Activated B cell treated with CpG ODN at 0.5 μM for 24 hours (primary cell): ENCODE measurements around the gene FGF9. TPM values are rescaled to one million over a fixed set of nuclear protein-coding genes. Genes with fewer than 3 reads are reported as not detected.

Source experiments
- ATAC-seq: fragments of 200-7000 bp; cut with Tn5 transposase; one replicate; pipeline ENCODE4 v1.10.0; 2021; ENCODE audit warnings: low read depth, mild to moderate bottlenecking, moderate library complexity
- CTCF ChIA-PET: fragments of 350-600 bp; sonication (Branson Sonifier 250); formaldehyde crosslinking; loops from one replicate; lab custom pipeline; 2021; ENCODE audit warnings: antibody characterized with exemption; lab: Charles Lee
- POLR2A ChIA-PET: fragments of 350-600 bp; sonication (Branson Sonifier 250); formaldehyde crosslinking; loops from one replicate; lab custom pipeline; 2021; ENCODE audit warnings: antibody characterized with exemption; lab: Charles Lee
- DNase-seq: peaks from one replicate; pipeline ENCODE4 v3.0.0; 2022
- H3K27ac Mint-ChIP-seq: one replicate; pipeline ENCODE4 v1.8.0; 2020; ENCODE audit warnings: mixed read lengths
- H3K27me3 Mint-ChIP-seq: one replicate; pipeline ENCODE4 v1.8.0; 2021; ENCODE audit warnings: mixed read lengths
- H3K36me3 Mint-ChIP-seq: one replicate; pipeline ENCODE4 v1.8.0; 2021; ENCODE audit warnings: low read depth, mixed read lengths
- H3K4me1 Mint-ChIP-seq: one replicate; pipeline ENCODE4 v1.8.0; 2021; ENCODE audit warnings: mixed read lengths
- H3K4me3 Mint-ChIP-seq: one replicate; pipeline ENCODE4 v1.8.0; 2020; ENCODE audit warnings: mild to moderate bottlenecking, mixed read lengths
- H3K9me3 Mint-ChIP-seq: one replicate; pipeline ENCODE4 v1.8.0; 2020; ENCODE audit warnings: mixed read lengths
- CTCF ChIP-seq: fragments of 200-600 bp; IDR thresholded peaks from one replicate; pipeline ENCODE4 v1.8.0; 2022; ENCODE audit warnings: antibody characterized with exemption, mild to moderate bottlenecking
- intact Hi-C: fragments of 100-400 bp; cut with micrococcal nuclease; formaldehyde crosslinking; loops from one replicate; pipeline ENCODE4 v1.15.1; 2024
- total RNA-seq: library from RNA; stranded (reverse); gene quantifications from 2 replicates; pipeline ENCODE4 v1.2.3, GENCODE V29; 2022

FGF9 gene
- total RNA-seq, 1 donor from 2014 or later = 0.22 TPM

DNA sequence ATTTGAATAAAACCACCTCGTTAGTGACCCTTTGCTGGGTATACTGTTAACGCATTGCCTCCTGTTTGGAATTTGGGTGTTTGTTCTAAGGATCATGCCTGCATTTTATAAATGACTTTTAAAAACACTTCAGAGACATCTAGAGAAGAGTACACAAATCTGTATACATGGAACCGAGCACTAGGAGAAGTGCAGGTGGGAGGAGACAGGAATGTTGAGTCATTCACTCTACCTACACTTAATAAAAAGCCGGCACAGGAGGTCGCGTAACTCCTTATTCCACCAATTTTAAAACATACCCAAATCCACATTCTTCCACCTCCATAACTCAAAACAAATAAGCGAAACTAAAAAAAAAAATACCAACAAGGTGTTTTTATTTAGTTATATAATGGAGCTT lies 48.6 kb downstream of the FGF9 start:
- Mint-ChIP-seq H3K27me3 (peaks cover 13% of the 10 kb centered on the region), H3K36me3 (no peaks in the 10 kb centered on the region), H3K4me1 (no peaks in the 10 kb centered on the region), H3K4me3 (no peak overlapping the region), H3K9me3 (no peaks in the 10 kb centered on the region), H3K27ac (no peak overlapping the region)
- no peak for DNase-seq
- POLR2A ChIA-PET = no interaction called here
- CTCF ChIA-PET = no interaction called here
- no peak for ATAC-seq
- intact Hi-C loops = no loop called here
- no peak for TF ChIP-seq CTCF

- CTCF ChIA-PET = no interaction called here
- H3K27ac Mint-ChIP-seq = no peak overlapping the region
Observed at GRCh38 chr13:21723807-21724505, 53.1 kb downstream of the FGF9 start.

GRCh38 chr13:21730186-21730880 lies 59.5 kb downstream of the FGF9 start:
- ChIA-PET POLR2A (no interaction called here), CTCF (no interaction called here)
- no peak overlapping the region for H3K27ac Mint-ChIP-seq
- no peaks in the 10 kb centered on the region for H3K36me3 Mint-ChIP-seq
- H3K27me3 Mint-ChIP-seq = no peaks in the 10 kb centered on the region
- H3K4me3 Mint-ChIP-seq = no peak overlapping the region
- intact Hi-C loops = no loop called here
- peaks cover 2% of the 10 kb centered on the region for H3K9me3 Mint-ChIP-seq
- TF ChIP-seq CTCF = no peak
- ATAC-seq (no peak), DNase-seq (no peak)
- no peaks in the 10 kb centered on the region for H3K4me1 Mint-ChIP-seq

More at GRCh38 chr13:21723807-21724505, 53.1 kb downstream of the FGF9 start:
- no peak for ATAC-seq
- peaks cover 13% of the 10 kb centered on the region for H3K27me3 Mint-ChIP-seq
- no peaks in the 10 kb centered on the region for H3K4me1 Mint-ChIP-seq
- POLR2A ChIA-PET = no interaction called here
- H3K9me3 Mint-ChIP-seq = peaks cover 2% of the 10 kb centered on the region
- no peak overlapping the region for H3K4me3 Mint-ChIP-seq
- intact Hi-C loops = no loop called here
- no peaks in the 10 kb centered on the region for H3K36me3 Mint-ChIP-seq
- no peak for DNase-seq
- no peak for TF ChIP-seq CTCF

DNA sequence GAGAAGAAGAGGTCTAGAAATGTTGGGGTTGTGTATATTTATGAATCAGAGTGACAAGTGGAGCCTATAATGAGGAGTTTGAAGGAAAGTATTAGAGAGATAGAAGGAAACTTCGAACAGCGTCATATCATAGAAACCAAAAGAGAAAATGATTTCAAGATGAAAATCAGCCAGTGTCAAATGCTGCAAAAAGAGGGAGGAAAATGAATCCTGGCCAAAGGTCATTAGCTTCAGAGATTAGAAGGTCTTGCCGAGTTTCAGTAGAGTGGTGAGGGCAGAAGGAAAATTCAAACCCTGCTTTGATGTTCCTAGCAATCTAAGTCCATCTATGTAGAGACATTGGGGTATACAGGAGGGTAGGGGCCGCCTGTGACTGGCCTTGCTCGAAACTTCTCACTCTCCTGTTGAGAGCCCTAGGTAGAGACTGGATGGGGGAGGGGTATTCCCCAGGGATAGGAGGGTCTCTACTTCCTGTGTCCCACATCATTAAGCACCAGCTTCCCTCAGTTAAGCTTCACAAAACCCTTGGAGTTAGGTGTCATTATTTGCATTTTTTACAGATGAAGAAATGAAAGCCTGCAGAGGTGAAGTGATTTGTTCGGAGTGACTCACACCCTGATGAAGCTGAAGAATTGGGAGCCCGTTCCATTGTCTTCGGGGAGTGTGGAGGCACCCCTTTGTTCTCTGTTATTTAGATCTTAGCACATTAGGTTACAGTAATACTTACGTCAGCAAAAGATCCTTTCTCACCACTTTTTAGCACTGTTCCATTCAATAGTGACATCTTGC lies 62.8 kb downstream of the FGF9 start:
- no peaks in the 10 kb centered on the region for H3K4me1 Mint-ChIP-seq
- H3K4me3 Mint-ChIP-seq = no peak overlapping the region
- no peak for ATAC-seq
- TF ChIP-seq CTCF = no peak
- H3K36me3 Mint-ChIP-seq = no peaks in the 10 kb centered on the region
- H3K27ac Mint-ChIP-seq = no peak overlapping the region
- no peaks in the 10 kb centered on the region for H3K27me3 Mint-ChIP-seq
- no peak for DNase-seq
- ChIA-PET POLR2A (no interaction called here), CTCF (no interaction called here)
- H3K9me3 Mint-ChIP-seq = no peaks in the 10 kb centered on the region
- intact Hi-C loops = no loop called here

DNA sequence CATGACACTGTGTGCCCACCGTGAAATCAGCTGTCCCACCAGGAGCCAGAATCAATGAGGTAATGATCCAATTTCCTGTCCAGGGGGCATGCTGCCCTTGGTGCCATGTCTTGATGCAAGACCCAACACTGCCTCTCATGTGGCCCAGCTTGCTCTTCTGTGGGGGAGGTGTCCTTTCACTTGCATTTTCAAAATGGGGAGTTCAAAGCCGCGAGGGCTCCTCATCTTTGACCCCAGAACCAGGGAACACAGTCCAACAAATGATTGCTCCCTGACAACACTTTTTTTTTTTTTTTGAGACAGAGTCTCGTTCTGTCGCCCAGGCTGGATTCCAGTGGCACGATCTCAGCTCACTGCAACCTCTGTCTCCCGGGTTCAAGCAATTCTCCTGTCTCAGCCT lies 64.1 kb downstream of the FGF9 start:
- no peaks in the 10 kb centered on the region for H3K36me3 Mint-ChIP-seq
- CTCF ChIA-PET = no interaction called here

More for the DNA sequence above, 64.1 kb downstream of the FGF9 start:
- no peak for DNase-seq
- POLR2A ChIA-PET = no interaction called here
- Mint-ChIP-seq H3K4me1 (no peaks in the 10 kb centered on the region), H3K4me3 (no peak overlapping the region), H3K9me3 (no peaks in the 10 kb centered on the region), H3K27me3 (no peaks in the 10 kb centered on the region), H3K27ac (no peak overlapping the region)
- no peak for TF ChIP-seq CTCF
- ATAC-seq = no peak
- intact Hi-C loops = no loop called here
